Activated CD4-positive, alpha-beta T cell treated with anti-CD3 and anti-CD28 coated beads, Interleukin-2, amount 10 ng/mL, durations not matched to agents 7 days and 5 days (primary cell): Measurements from ENCODE around the gene UQCRH. TPM values are rescaled to one million over a fixed set of nuclear protein-coding genes. Genes with fewer than 3 reads are reported as not detected.

Source experiments
- CTCF ChIA-PET: fragments of 350-600 bp; sonication (Branson Sonifier 250); formaldehyde crosslinking; loops from one replicate; lab custom pipeline; 2021; ENCODE audit warnings: antibody characterized with exemption; lab: Charles Lee
- POLR2A ChIA-PET: fragments of 350-600 bp; sonication (Branson Sonifier 250); formaldehyde crosslinking; loops from one replicate; lab custom pipeline; 2021; ENCODE audit warnings: antibody characterized with exemption; lab: Charles Lee
- DNase-seq: peaks from one replicate; pipeline ENCODE4 v3.0.0-alpha.2; 2020
- H3K27ac Mint-ChIP-seq: one replicate; pipeline ENCODE4 v1.8.0; 2021; ENCODE audit warnings: mild to moderate bottlenecking, moderate library complexity, mixed read lengths
- H3K27me3 Mint-ChIP-seq: one replicate; pipeline ENCODE4 v1.8.0; 2021; ENCODE audit warnings: mixed read lengths
- H3K36me3 Mint-ChIP-seq: one replicate; pipeline ENCODE4 v1.8.0; 2021; ENCODE audit warnings: low read depth, mixed read lengths
- H3K4me1 Mint-ChIP-seq: one replicate; pipeline ENCODE4 v1.8.0; 2021; ENCODE audit warnings: mixed read lengths
- H3K4me3 Mint-ChIP-seq: one replicate; pipeline ENCODE4 v1.8.0; 2021; ENCODE audit warnings: mild to moderate bottlenecking, moderate library complexity, mixed read lengths
- H3K9me3 Mint-ChIP-seq: one replicate; pipeline ENCODE4 v1.8.0; 2021; ENCODE audit warnings: mixed read lengths
- total RNA-seq, 2 experiments: library from RNA; stranded (reverse); gene quantifications; one replicate each; pipeline ENCODE4 v1.2.3, GENCODE V29; 2021

UQCRH gene
- total RNA-seq, 2 experiments from 2014 or later: 247 to 273 TPM

GRCh38 chr1:46281021-46281420, 22.5 kb upstream of the UQCRH start:
- Mint-ChIP-seq H3K4me1 (peaks cover 15% of the 10 kb centered on the region), H3K27me3 (no peaks in the 10 kb centered on the region), H3K9me3 (no peaks in the 10 kb centered on the region), H3K36me3 (peaks cover 51% of the 10 kb centered on the region), H3K4me3 (no peak overlapping the region), H3K27ac (no peak overlapping the region)
- POLR2A ChIA-PET: no interaction called here
- DNase-seq: no peak
- CTCF ChIA-PET: interaction anchor here (1.1 to 1.8 kb wide), 2 partner anchors 10 to 52 kb away, joined by 3 to 6 read pairs; no protein-coding TSS in a partner anchor

- CTCF ChIA-PET: interaction anchor here (0.7 to 3.0 kb wide), 5 partner anchors 11 to 16 kb away, joined by 3 to 10 read pairs (median 8); no protein-coding TSS in a partner anchor
- no peaks in the 10 kb centered on the region for H3K9me3 Mint-ChIP-seq
- H3K4me1 Mint-ChIP-seq: peaks cover 30% of the 10 kb centered on the region
- H3K27me3 Mint-ChIP-seq: no peaks in the 10 kb centered on the region
- POLR2A ChIA-PET: interaction anchor here (0.6 to 1.3 kb wide), 2 partner anchors 37 to 56 kb away, joined by 4 to 5 read pairs; no protein-coding TSS in a partner anchor
- H3K27ac Mint-ChIP-seq: no peak overlapping the region
- H3K36me3 Mint-ChIP-seq: peaks cover 52% of the 10 kb centered on the region
- no peak for DNase-seq
- no peak overlapping the region for H3K4me3 Mint-ChIP-seq
These were observed 19.4 kb upstream of the UQCRH start for GRCh38 chr1:46284058-46284457.

DNA sequence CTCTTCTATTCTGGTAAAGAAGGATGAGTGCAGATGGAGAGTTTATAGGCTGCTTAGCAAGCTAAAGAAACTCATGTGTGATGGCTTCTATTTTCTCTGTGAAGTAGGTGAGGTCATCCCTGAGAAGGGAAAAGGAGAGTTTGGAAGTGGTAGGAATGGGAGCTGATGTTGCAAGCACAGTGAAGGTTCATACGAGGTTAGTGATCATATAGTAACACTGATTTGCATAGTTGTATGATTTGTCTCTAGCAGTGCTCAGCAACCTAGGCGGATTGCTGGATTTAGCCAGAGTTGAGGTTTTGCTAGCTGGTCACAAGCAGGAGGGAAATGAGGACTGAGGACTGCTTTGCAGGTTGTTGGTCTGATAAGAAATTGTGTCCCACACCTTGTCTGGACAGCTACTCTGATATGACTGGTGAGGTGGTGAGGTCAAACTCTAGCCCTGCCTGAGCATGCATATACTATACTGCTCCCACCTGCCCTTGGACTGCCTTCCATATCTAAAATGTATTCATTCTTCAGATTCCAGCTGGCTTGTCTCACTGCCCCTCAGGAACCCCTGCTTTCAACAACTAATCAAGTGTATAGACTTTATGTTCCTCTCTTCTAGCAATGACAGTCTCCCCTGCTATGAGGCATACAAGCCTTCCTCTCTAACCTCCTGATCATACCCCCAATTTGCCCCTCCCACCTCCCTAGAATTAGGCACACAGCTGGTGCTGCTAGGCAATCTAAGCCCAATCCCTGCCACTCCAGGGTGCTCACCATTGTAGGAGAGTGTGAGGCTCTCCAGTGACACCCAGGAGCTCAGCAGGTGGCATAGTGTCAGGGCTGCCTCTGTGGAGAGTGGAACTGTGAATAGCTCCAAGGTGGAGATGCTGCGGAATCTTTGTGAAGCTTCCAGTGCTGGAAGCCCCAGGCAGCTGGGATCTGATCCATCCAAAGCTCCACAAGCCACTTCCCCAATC, 18.6 kb upstream of the UQCRH start:
- Mint-ChIP-seq H3K27me3 (no peaks in the 10 kb centered on the region), H3K36me3 (peaks cover 52% of the 10 kb centered on the region), H3K9me3 (no peaks in the 10 kb centered on the region), H3K4me1 (peaks cover 31% of the 10 kb centered on the region), H3K27ac (peak overlapping the region; percentile 84), H3K4me3 (no peak overlapping the region)
- ChIA-PET POLR2A (interaction anchor here (1.3 kb wide), 1 partner anchor 38 kb away, joined by 5 read pairs; no protein-coding TSS in a partner anchor), CTCF (interaction anchor here (0.7 to 3.0 kb wide), 7 partner anchors 8 to 55 kb away, joined by 3 to 10 read pairs (median 8); no protein-coding TSS in a partner anchor)
- DNase-seq: no peak

- ChIA-PET POLR2A (no interaction called here), CTCF (interaction anchor here (0.5 to 3.0 kb wide), 6 partner anchors 9 to 54 kb away, joined by 3 to 10 read pairs (median 8); no protein-coding TSS in a partner anchor)
- DNase-seq: peak; percentile 65
- H3K9me3 Mint-ChIP-seq: no peaks in the 10 kb centered on the region
- H3K27me3 Mint-ChIP-seq: no peaks in the 10 kb centered on the region
- peak overlapping the region; percentile 84 for H3K27ac Mint-ChIP-seq
- H3K4me1 Mint-ChIP-seq: peaks cover 31% of the 10 kb centered on the region
- peaks cover 48% of the 10 kb centered on the region for H3K36me3 Mint-ChIP-seq
- H3K4me3 Mint-ChIP-seq: no peak overlapping the region
These were observed 17.6 kb upstream of the UQCRH start for GRCh38 chr1:46285730-46286477.

DNA sequence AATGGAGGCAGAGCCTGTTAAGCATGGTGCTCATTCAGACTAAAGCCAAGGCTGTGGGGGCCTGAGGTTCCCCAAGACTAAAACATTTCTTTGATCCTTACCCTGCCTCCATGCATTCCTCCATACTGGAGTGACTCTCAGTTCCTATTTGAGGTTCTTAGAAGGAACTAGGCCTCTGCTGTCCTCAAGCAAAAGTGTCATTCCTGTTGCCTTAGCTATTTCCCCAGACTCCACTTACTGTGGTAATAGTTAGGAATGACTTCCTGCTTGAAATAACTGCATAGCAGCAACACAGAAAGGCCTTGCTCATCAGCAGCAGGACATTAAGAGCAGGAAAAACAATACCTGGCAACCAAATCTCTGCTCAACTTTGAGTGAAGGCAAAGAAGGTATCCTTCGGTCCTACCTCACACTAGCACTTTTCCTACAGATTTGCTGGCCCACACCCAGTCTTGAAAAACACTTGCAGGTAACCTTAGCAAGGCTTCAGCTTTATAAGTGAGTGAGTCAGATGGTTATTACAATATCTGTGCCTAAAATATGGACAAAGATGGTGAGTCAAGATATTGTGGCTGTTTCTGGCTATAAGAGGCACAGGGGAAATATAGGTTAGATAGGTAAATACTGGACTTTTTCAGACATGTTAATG, 14.9 kb upstream of the UQCRH start:
- H3K4me1 Mint-ChIP-seq: peaks cover 31% of the 10 kb centered on the region
- no peak overlapping the region for H3K4me3 Mint-ChIP-seq
- H3K36me3 Mint-ChIP-seq: peaks cover 27% of the 10 kb centered on the region
- no peaks in the 10 kb centered on the region for H3K27me3 Mint-ChIP-seq
- ChIA-PET POLR2A (interaction anchor here (0.7 kb wide), 1 partner anchor 15 kb away, joined by 3 read pairs; the partner anchor contains the start of gene UQCRH), CTCF (interaction anchor here (2.3 kb wide), 1 partner anchor 12 kb away, joined by 6 read pairs; no protein-coding TSS in a partner anchor)
- no peaks in the 10 kb centered on the region for H3K9me3 Mint-ChIP-seq
- DNase-seq: no peak
- H3K27ac Mint-ChIP-seq: no peak overlapping the region

DNA sequence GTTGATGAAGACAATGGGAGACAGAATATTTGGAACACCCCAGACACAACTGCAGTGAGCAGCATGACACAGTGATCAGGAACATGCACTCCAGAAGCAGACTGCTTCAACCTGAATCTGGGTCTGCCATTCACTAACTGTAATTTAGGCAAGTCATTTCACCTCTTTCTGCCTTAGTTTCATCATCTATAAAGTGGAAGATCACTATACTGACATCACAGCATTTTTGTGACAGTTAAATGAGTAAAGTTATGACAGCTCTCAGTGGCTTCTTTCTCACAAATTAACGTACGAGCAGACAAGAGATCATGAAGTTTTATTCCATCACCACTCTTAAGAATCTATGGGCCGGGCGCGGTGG, 14.4 kb upstream of the UQCRH start:
- no peak for DNase-seq
- Mint-ChIP-seq H3K27me3 (no peaks in the 10 kb centered on the region), H3K4me1 (peaks cover 31% of the 10 kb centered on the region), H3K4me3 (no peak overlapping the region), H3K9me3 (no peaks in the 10 kb centered on the region), H3K36me3 (peaks cover 24% of the 10 kb centered on the region), H3K27ac (no peak overlapping the region)
- ChIA-PET POLR2A (no interaction called here), CTCF (interaction anchor here (1.1 to 2.3 kb wide), 2 partner anchors 12 to 15 kb away, joined by 3 to 6 read pairs; no protein-coding TSS in a partner anchor)

- no peaks in the 10 kb centered on the region for H3K9me3 Mint-ChIP-seq
- H3K36me3 Mint-ChIP-seq: peaks cover 21% of the 10 kb centered on the region
- no peak overlapping the region for H3K27ac Mint-ChIP-seq
- ChIA-PET POLR2A (no interaction called here), CTCF (interaction anchor here (0.6 to 2.1 kb wide), 4 partner anchors 9 to 707 kb away, joined by 3 to 6 read pairs (median 3); no protein-coding TSS in a partner anchor)
- no peak overlapping the region for H3K4me3 Mint-ChIP-seq
- peaks cover 27% of the 10 kb centered on the region for H3K4me1 Mint-ChIP-seq
- no peak for DNase-seq
- no peaks in the 10 kb centered on the region for H3K27me3 Mint-ChIP-seq
These were observed 13.5 kb upstream of the UQCRH start for GRCh38 chr1:46289976-46290375.

DNA sequence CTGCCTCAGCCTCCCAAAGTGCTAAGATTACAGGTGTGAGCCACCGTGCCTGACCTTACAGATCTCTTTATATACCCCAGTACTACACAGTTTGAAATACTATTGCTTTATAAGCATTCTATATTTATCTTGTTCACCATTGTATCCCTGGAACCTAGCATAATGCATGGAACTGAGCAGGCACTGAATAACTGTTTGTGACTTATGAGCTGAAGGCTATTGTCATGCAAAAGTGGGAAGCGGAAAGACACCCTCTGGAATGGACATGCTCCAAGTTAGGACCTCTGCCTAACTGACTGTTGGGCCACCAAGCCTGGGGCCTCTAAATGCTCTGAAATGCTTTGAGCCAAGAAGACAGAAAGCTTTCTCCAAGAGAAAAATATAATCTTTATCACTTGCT, 8.2 kb upstream of the UQCRH start:
- Mint-ChIP-seq H3K27ac (no peak overlapping the region), H3K9me3 (no peaks in the 10 kb centered on the region), H3K27me3 (no peaks in the 10 kb centered on the region), H3K36me3 (peaks cover 26% of the 10 kb centered on the region), H3K4me1 (peaks cover 3% of the 10 kb centered on the region), H3K4me3 (no peak overlapping the region)
- CTCF ChIA-PET: interaction anchor here (0.8 to 1.7 kb wide), 4 partner anchors 8 to 52 kb away, joined by 4 to 5 read pairs (median 4); no protein-coding TSS in a partner anchor
- POLR2A ChIA-PET: no interaction called here
- DNase-seq: no peak

GRCh38 chr1:46298387-46298786, 5.1 kb upstream of the UQCRH start:
- ChIA-PET POLR2A (interaction anchor here (0.6 kb wide), 1 partner anchor 61 kb away, joined by 3 read pairs; no protein-coding TSS in a partner anchor), CTCF (interaction anchor here (1.2 to 2.0 kb wide), 2 partner anchors 13 to 21 kb away, joined by 3 to 10 read pairs; no protein-coding TSS in a partner anchor)
- no peak for DNase-seq
- H3K36me3 Mint-ChIP-seq: peaks cover 29% of the 10 kb centered on the region
- H3K4me3 Mint-ChIP-seq: no peak overlapping the region
- peaks cover 16% of the 10 kb centered on the region for H3K4me1 Mint-ChIP-seq
- H3K9me3 Mint-ChIP-seq: no peaks in the 10 kb centered on the region
- no peaks in the 10 kb centered on the region for H3K27me3 Mint-ChIP-seq
- H3K27ac Mint-ChIP-seq: no peak overlapping the region

DNA sequence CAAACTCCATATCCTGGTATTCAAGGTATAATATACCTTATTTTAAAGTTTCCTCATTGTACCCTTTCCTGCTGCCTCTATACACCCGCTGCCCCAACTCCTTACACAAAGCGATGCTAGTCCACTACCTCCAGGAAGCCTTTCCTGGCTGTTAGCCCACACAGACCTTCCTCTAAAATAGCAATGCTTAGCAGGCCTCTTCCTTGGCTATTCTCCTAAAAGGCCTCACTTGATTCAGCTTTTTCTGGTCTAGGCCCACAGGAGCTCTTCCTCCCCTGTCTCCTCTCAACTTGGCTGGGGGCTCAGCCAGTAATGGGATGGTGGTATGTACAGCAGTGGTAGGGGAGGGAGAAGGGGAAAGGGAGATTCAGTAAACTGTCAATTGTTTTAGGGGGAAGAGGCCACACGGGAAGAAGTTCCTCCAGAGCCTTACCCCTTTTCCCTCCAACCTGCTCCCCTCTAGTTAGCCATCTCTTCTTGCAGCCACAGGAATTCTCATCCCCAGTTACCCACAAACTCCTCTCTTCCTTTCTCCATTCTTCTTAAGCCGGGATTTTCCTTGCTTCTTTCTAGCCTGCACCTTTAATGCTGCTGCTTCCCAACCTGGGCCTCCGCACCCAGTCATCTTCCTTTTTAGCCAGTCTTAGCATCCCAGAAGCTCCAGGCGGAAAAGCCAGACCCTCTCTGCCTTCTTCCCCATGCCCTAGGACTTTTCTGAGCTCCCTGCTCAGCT, 2.7 kb upstream of the UQCRH start:
- no peaks in the 10 kb centered on the region for H3K27me3 Mint-ChIP-seq
- no peaks in the 10 kb centered on the region for H3K9me3 Mint-ChIP-seq
- H3K36me3 Mint-ChIP-seq: peaks cover 25% of the 10 kb centered on the region
- ChIA-PET POLR2A (no interaction called here), CTCF (interaction anchor here (0.6 to 2.0 kb wide), 4 partner anchors 13 to 52 kb away, joined by 3 to 6 read pairs (median 3); partner anchors contain the start of gene NSUN4)
- peak overlapping the region; percentile 97 for H3K4me3 Mint-ChIP-seq
- DNase-seq: no peak
- H3K4me1 Mint-ChIP-seq: peaks cover 25% of the 10 kb centered on the region
- peak overlapping the region; percentile 99 for H3K27ac Mint-ChIP-seq

GRCh38 chr1:46301406-46301807, 2.1 kb upstream of the UQCRH start:
- DNase-seq: no peak
- peaks cover 30% of the 10 kb centered on the region for H3K4me1 Mint-ChIP-seq
- H3K27ac Mint-ChIP-seq: peak overlapping the region; percentile 99
- H3K9me3 Mint-ChIP-seq: no peaks in the 10 kb centered on the region
- POLR2A ChIA-PET: no interaction called here
- CTCF ChIA-PET: interaction anchor here (1.0 to 2.0 kb wide), 3 partner anchors 14 to 46 kb away, joined by 3 to 6 read pairs (median 3); partner anchors contain the start of gene NSUN4
- peak overlapping the region; percentile 97 for H3K4me3 Mint-ChIP-seq
- peaks cover 23% of the 10 kb centered on the region for H3K36me3 Mint-ChIP-seq
- H3K27me3 Mint-ChIP-seq: no peaks in the 10 kb centered on the region
